Measurements from ENCODE around the gene ACSBG1.

DNA sequence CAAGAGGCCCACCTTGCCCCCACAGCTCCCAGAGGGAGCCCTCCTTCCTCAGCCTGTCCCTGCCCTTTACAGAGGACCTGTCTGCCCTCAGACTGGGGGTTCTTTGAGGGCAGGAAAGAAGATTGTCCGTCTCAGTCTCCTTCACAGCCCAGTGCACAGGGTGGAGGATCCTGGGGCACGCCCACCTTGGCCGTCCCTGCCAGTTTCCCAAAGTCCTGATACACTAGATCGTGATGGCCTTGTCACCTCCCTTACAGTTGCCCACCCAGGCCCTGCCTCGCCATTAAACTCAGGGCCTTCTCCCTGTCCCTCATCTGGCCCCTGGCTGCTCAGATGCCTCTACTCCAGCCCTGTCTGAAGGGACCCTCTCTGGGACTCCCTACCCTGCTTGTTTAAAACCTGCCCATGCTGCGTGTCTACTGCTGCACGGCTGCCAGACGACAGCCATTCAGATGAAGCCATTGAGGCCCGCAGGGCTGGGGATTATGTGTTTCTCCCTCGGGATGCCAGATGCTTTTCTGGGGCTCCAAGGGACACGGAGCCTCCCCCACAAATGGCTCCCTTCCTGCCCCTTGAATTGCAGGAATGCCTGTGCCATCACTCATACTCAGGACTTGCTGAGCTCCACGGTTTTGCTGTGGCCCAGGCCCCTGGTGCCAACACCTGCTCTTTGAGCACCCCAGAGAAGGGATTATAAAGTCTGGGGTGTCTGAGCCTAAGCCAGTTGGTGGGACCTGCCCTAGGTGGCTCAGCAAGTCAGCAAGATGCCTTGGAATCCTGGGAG is 27.8 kb downstream of the ACSBG1 start:
- TF ChIP-seq POLR2AphosphoS5 (IDR thresholded peaks at IDR 0.05), result no peak
- TF ChIP-seq, protein P1, sequence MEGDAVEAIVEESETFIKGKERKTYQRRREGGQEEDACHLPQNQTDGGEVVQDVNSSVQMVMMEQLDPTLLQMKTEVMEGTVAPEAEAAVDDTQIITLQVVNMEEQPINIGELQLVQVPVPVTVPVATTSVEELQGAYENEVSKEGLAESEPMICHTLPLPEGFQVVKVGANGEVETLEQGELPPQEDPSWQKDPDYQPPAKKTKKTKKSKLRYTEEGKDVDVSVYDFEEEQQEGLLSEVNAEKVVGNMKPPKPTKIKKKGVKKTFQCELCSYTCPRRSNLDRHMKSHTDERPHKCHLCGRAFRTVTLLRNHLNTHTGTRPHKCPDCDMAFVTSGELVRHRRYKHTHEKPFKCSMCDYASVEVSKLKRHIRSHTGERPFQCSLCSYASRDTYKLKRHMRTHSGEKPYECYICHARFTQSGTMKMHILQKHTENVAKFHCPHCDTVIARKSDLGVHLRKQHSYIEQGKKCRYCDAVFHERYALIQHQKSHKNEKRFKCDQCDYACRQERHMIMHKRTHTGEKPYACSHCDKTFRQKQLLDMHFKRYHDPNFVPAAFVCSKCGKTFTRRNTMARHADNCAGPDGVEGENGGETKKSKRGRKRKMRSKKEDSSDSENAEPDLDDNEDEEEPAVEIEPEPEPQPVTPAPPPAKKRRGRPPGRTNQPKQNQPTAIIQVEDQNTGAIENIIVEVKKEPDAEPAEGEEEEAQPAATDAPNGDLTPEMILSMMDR (IDR thresholded peaks at IDR 0.05), result no peak
- TF ChIP-seq POLR2A (IDR thresholded peaks at IDR 0.05), result no peak
